Upper lobe of left lung (tissue), 4 donors: Measurements from ENCODE around the gene CCDC61.

Source experiments
- CTCF ChIP-seq, 6 experiments: fragments of 450-650 bp in 4 of 6; fragments of 200-600 bp in 2 of 6; sonication (generic) in 2 of 6; IDR thresholded peaks; one replicate each; pipeline ENCODE4 v1.5.1; 2016 to 2019; ENCODE audit warnings: antibody characterized with exemption in 6 of 6
- EP300 ChIP-seq, 4 donors: sonication (generic); formaldehyde crosslinking; IDR thresholded peaks; one replicate each; pipeline ENCODE4 v1.5.1; 2017; ENCODE audit warnings: antibody characterized with exemption in 4 of 4, control low read depth in 2 of 4
- POLR2A ChIP-seq, 4 donors: fragments of 450-650 bp; IDR thresholded peaks; one replicate each; pipeline ENCODE4 v1.5.1; 2016 to 2017; ENCODE audit warnings: antibody characterized with exemption in 4 of 4, mild to moderate bottlenecking in 2 of 4
- POLR2AphosphoS5 ChIP-seq, 2 donors: sonication (generic); formaldehyde crosslinking; IDR thresholded peaks; one replicate each; pipeline ENCODE4 v1.5.1; 2017; ENCODE audit warnings: antibody characterized with exemption in 2 of 2

- TF ChIP-seq CTCF (IDR thresholded peaks at IDR 0.05) = no peak
- TF ChIP-seq EP300 (IDR thresholded peaks at IDR 0.05) = no peak
- no peak for TF ChIP-seq POLR2A (IDR thresholded peaks at IDR 0.05)
- no peak for TF ChIP-seq POLR2AphosphoS5 (IDR thresholded peaks at IDR 0.05)
These were observed 34.6 kb upstream of the CCDC61 start for GRCh38 chr19:45960595-45961235.
